Measurements from ENCODE around the gene KMO. TPM values are rescaled to one million over a fixed set of nuclear protein-coding genes. Genes with fewer than 3 reads are reported as not detected.

Gene KMO
- total and polyA plus RNA-seq, 2 of the 13 experiments (the other 11 are each of a cell fraction or from before 2014, with no cell fraction given), result 0.01 TPM; not detected in 1

GRCh38 chr1:241615043-241615974 is 83.1 kb downstream of the KMO start (continued):
- TF ChIP-seq, protein P1, sequence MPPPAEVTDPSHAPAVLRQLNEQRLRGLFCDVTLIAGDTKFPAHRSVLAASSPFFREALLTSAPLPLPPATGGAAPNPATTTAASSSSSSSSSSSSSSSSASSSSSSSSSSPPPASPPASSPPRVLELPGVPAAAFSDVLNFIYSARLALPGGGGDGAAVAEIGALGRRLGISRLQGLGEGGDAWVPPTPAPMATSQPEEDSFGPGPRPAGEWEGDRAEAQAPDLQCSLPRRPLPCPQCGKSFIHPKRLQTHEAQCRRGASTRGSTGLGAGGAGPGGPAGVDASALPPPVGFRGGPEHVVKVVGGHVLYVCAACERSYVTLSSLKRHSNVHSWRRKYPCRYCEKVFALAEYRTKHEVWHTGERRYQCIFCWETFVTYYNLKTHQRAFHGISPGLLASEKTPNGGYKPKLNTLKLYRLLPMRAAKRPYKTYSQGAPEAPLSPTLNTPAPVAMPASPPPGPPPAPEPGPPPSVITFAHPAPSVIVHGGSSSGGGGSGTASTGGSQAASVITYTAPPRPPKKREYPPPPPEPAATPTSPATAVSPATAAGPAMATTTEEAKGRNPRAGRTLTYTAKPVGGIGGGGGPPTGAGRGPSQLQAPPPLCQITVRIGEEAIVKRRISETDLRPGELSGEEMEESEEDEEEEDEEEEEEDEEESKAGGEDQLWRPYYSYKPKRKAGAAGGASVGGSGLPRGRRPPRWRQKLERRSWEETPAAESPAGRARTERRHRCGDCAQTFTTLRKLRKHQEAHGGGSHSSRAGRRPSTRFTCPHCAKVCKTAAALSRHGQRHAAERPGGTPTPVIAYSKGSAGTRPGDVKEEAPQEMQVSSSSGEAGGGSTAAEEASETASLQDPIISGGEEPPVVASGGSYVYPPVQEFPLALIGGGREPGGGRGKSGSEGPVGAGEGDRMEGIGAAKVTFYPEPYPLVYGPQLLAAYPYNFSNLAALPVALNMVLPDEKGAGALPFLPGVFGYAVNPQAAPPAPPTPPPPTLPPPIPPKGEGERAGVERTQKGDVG (CRISPR knock-in tag; IDR thresholded peaks at IDR 0.05; ENCODE audit: borderline replicate concordance), result no peak
- TF ChIP-seq ZNF367 (CRISPR knock-in tag; IDR thresholded peaks at IDR 0.05; ENCODE audit: borderline replicate concordance) (no peak), CREB1 (IDR thresholded peaks at IDR 0.05) (no peak), CREB1 (CRISPR knock-in tag; IDR thresholded peaks at IDR 0.05) (peak; percentile 26; the same call in 1 of the 2 replicates), MYNN (CRISPR knock-in tag; IDR thresholded peaks at IDR 0.05; ENCODE audit: low read depth) (no peak), GATAD2A (CRISPR knock-in tag; IDR thresholded peaks at IDR 0.05) (peak; percentile 63), XRCC5 (optimal IDR thresholded peaks at IDR 0.05; ENCODE audit: low read length) (peak; percentile 68), ZNF251 (CRISPR knock-in tag; IDR thresholded peaks at IDR 0.05) (no peak), CCDC6 (CRISPR knock-in tag; IDR thresholded peaks at IDR 0.05) (no peak), SALL1 (CRISPR knock-in tag; IDR thresholded peaks at IDR 0.05) (peak; percentile 57), TCF7 (IDR thresholded peaks at IDR 0.05; ENCODE audit: low read depth) (no peak), MAFK (conservative IDR thresholded peaks at IDR 0.05 in 1 of 2, IDR thresholded peaks at IDR 0.05 in 1 of 2; ENCODE audit: low read length in 2 of 2) (no peak), BRF2 (CRISPR knock-in tag; IDR thresholded peaks at IDR 0.05) (no peak), SOX5 (CRISPR knock-in tag; IDR thresholded peaks at IDR 0.05; ENCODE audit: borderline replicate concordance) (peak; percentile 90), HOMEZ (CRISPR knock-in tag; IDR thresholded peaks at IDR 0.05; ENCODE audit: low read depth) (peak; percentile 14; the same call in 1 of the 2 replicates)
- TF ChIP-seq, protein P2, sequence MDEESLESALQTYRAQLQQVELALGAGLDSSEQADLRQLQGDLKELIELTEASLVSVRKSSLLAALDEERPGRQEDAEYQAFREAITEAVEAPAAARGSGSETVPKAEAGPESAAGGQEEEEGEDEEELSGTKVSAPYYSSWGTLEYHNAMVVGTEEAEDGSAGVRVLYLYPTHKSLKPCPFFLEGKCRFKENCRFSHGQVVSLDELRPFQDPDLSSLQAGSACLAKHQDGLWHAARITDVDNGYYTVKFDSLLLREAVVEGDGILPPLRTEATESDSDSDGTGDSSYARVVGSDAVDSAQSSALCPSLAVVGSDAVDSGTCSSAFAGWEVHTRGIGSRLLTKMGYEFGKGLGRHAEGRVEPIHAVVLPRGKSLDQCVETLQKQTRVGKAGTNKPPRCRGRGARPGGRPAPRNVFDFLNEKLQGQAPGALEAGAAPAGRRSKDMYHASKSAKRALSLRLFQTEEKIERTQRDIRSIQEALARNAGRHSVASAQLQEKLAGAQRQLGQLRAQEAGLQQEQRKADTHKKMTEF (CRISPR knock-in tag; IDR thresholded peaks at IDR 0.05), result 0 out of 2 replicates have a peak, but pooled peaks have one; percentile 44
- TF ChIP-seq, protein P3, sequence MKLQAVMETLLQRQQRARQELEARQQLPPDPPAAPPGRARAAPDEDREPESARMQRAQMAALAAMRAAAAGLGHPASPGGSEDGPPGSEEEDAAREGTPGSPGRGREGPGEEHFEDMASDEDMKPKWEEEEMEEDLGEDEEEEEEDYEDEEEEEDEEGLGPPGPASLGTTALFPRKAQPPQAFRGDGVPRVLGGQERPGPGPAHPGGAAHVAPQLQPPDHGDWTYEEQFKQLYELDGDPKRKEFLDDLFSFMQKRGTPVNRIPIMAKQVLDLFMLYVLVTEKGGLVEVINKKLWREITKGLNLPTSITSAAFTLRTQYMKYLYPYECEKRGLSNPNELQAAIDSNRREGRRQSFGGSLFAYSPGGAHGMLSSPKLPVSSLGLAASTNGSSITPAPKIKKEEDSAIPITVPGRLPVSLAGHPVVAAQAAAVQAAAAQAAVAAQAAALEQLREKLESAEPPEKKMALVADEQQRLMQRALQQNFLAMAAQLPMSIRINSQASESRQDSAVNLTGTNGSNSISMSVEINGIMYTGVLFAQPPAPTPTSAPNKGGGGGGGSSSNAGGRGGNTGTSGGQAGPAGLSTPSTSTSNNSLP (IDR thresholded peaks at IDR 0.05; ENCODE audit: low read depth, low read length), result peak; percentile 74; the same call in 1 of the 2 replicates
- TF ChIP-seq, protein P4, sequence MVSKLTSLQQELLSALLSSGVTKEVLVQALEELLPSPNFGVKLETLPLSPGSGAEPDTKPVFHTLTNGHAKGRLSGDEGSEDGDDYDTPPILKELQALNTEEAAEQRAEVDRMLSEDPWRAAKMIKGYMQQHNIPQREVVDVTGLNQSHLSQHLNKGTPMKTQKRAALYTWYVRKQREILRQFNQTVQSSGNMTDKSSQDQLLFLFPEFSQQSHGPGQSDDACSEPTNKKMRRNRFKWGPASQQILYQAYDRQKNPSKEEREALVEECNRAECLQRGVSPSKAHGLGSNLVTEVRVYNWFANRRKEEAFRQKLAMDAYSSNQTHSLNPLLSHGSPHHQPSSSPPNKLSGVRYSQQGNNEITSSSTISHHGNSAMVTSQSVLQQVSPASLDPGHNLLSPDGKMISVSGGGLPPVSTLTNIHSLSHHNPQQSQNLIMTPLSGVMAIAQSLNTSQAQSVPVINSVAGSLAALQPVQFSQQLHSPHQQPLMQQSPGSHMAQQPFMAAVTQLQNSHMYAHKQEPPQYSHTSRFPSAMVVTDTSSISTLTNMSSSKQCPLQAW (CRISPR knock-in tag; IDR thresholded peaks at IDR 0.05), result peak; percentile 84

Measured in HepG2 (cell line).